Glutamatergic neuron (in vitro differentiated cells): ENCODE data around the gene S100A14. TPM values are rescaled to one million over a fixed set of nuclear protein-coding genes. Genes with fewer than 3 reads are reported as not detected.

Experiments
- DNase-seq: peaks from one replicate; pipeline ENCODE4 v3.0.0; 2022
- H3K27ac Mint-ChIP-seq: one replicate; pipeline ENCODE4 v1.8.0; 2020; ENCODE audit warnings: mild to moderate bottlenecking, mixed read lengths, inconsistent platforms; ENCODE audit not compliant: unreplicated experiment
- H3K27me3 Mint-ChIP-seq: one replicate; pipeline ENCODE4 v1.8.0; 2020; ENCODE audit warnings: mild to moderate bottlenecking, moderate library complexity, mixed read lengths, inconsistent platforms; ENCODE audit not compliant: unreplicated experiment
- H3K36me3 Mint-ChIP-seq: one replicate; pipeline ENCODE4 v1.8.0; 2020; ENCODE audit warnings: mild to moderate bottlenecking, mixed read lengths, inconsistent platforms; ENCODE audit not compliant: unreplicated experiment
- H3K4me1 Mint-ChIP-seq: one replicate; pipeline ENCODE4 v1.8.0; 2020; ENCODE audit warnings: mild to moderate bottlenecking, low read depth, mixed read lengths, inconsistent platforms; ENCODE audit not compliant: unreplicated experiment
- H3K4me3 Mint-ChIP-seq: one replicate; pipeline ENCODE4 v1.8.0; 2020; ENCODE audit warnings: mild to moderate bottlenecking, mixed read lengths, inconsistent platforms; ENCODE audit not compliant: unreplicated experiment
- H3K9me3 Mint-ChIP-seq: one replicate; pipeline ENCODE4 v1.8.0; 2020; ENCODE audit warnings: mild to moderate bottlenecking, moderate library complexity, mixed read lengths, inconsistent platforms; ENCODE audit not compliant: unreplicated experiment
- total RNA-seq: library from RNA; stranded (reverse); fragmentation: NEBNext Ultra II Directional; extraction: Animal tissue kit (Norgen Biotek cat#: 25700); gene quantifications from one replicate; pipeline ENCODE4 v1.2.1, GENCODE V29; 2021; ENCODE audit not compliant: unreplicated experiment
- TF ChIP-seq, protein P1 (sequence below): fragments of 200-600 bp; sonication (generic); IDR thresholded peaks from one replicate; pipeline ENCODE4 v1.5.0; 2021; ENCODE audit not compliant: partially characterized antibody, unreplicated experiment

S100A14 gene
- total RNA-seq, 1 donor from 2014 or later: not detected

DNA sequence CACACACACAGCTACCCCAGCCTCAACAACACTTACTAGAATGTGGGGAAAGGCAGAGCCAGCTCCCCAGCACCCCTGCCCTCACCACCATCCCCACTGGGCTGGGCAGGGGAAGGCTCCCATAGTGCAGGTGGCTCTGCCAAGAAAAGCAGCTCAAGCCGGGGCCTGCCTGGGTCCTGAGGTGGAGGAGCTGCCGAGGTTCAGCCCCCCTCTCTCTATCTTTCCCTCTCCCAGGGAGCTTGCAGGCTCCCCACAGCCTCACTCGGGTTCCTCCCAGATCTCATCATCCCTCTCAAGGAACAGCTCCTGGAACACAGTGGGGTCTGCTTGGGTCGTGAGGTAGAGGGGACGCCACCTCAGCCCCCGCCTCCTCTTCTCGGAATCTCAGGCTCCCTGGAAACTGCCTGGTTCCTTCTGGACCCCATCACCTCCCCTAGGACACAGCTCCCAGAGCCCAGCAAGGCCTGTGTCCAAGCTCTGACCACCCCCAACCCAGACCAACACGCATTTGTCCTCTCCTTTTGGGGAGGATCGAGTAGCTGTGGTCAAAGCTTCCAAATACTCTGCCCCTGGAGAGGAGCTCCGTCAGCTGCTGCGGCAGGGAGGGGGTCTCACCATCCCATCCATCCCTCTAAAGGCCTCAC lies 3.9 kb downstream of the S100A14 start:
- TF ChIP-seq, protein P1, sequence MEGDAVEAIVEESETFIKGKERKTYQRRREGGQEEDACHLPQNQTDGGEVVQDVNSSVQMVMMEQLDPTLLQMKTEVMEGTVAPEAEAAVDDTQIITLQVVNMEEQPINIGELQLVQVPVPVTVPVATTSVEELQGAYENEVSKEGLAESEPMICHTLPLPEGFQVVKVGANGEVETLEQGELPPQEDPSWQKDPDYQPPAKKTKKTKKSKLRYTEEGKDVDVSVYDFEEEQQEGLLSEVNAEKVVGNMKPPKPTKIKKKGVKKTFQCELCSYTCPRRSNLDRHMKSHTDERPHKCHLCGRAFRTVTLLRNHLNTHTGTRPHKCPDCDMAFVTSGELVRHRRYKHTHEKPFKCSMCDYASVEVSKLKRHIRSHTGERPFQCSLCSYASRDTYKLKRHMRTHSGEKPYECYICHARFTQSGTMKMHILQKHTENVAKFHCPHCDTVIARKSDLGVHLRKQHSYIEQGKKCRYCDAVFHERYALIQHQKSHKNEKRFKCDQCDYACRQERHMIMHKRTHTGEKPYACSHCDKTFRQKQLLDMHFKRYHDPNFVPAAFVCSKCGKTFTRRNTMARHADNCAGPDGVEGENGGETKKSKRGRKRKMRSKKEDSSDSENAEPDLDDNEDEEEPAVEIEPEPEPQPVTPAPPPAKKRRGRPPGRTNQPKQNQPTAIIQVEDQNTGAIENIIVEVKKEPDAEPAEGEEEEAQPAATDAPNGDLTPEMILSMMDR: no peak
- no peak overlapping the region for H3K4me3 Mint-ChIP-seq
- DNase-seq: no peak
- H3K9me3 Mint-ChIP-seq: peaks cover 8% of the 10 kb centered on the region
- no peak overlapping the region for H3K27ac Mint-ChIP-seq
- peaks cover 11% of the 10 kb centered on the region for H3K27me3 Mint-ChIP-seq
- H3K36me3 Mint-ChIP-seq: no peaks in the 10 kb centered on the region
- peaks cover 13% of the 10 kb centered on the region for H3K4me1 Mint-ChIP-seq

DNA sequence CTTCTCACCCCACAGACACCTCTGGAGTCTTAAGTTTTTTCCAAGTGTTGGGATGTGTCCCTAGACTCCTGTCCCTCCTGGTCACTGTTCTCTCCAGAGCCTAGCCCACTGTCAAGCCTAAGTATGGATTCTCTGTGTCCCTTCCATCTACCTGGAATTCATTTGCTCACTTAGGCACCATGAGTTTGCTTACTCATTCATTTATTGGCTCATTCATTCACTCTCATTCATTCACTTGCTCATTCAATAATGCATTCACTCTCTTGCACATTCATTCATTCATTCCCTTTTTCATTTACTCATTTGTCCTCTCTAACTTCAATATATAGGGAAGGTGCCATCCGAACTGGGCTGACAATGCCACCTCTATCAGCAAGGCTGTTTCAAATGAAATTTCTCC lies 4.8 kb downstream of the S100A14 start:
- H3K4me3 Mint-ChIP-seq: no peak overlapping the region
- H3K27me3 Mint-ChIP-seq: peaks cover 11% of the 10 kb centered on the region

DNA sequence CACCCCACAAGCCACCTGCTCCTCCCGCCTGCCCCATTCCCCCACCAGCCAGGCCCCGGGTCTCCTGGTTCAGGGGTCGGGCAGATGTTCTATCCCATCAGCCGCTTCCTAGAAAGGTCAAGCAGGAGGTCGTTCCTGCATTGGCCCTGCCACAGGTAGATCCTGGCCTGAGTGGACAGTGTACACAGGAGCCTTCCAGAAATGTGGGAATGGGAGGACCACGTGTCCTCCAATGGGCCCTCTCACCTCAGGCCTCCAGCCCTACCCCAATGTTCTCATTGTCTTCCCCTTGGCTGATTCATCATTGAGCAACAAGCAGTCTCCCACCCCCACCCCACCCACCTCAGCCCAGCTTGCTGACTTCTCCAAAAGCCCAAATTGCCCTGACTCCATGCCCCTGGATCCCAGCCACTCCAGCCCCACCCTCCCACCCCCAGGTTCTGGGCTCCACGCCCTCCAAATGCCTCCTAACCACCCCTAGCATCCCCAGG lies 5.3 kb downstream of the S100A14 start:
- peaks cover 9% of the 10 kb centered on the region for H3K27me3 Mint-ChIP-seq
- H3K4me1 Mint-ChIP-seq: peaks cover 13% of the 10 kb centered on the region
- TF ChIP-seq, protein P1: no peak
- H3K27ac Mint-ChIP-seq: no peak overlapping the region
- H3K36me3 Mint-ChIP-seq: no peaks in the 10 kb centered on the region
- H3K4me3 Mint-ChIP-seq: no peak overlapping the region
- no peak for DNase-seq
- H3K9me3 Mint-ChIP-seq: peaks cover 11% of the 10 kb centered on the region

More for the DNA sequence above, 4.8 kb downstream of the S100A14 start:
- no peak overlapping the region for H3K27ac Mint-ChIP-seq
- H3K36me3 Mint-ChIP-seq: no peaks in the 10 kb centered on the region
- H3K9me3 Mint-ChIP-seq: peaks cover 11% of the 10 kb centered on the region
- H3K4me1 Mint-ChIP-seq: peaks cover 13% of the 10 kb centered on the region
- TF ChIP-seq, protein P1: no peak
- no peak for DNase-seq

DNA sequence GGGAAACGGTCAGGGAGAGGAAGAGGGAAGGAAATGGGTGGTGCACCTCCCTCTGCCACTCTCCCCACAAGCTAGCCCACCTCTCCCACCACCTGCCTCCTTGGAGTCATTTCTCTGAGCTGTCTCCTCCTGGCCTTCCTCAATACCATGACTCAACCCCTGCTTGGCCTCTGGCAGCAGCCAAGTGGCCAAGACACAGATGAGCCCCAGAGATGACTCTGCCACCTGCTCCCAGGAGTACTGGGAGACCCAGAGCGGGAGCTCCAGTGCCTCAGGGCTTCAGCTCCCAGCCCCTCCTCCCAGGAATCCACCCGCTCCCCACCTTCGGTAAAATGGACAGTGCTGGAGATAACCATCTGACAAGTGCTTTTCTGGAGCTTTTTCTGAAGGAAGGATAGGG lies 5.8 kb downstream of the S100A14 start:
- TF ChIP-seq, protein P1: no peak
- Mint-ChIP-seq H3K4me1 (peaks cover 13% of the 10 kb centered on the region), H3K4me3 (no peak overlapping the region), H3K36me3 (no peaks in the 10 kb centered on the region), H3K27me3 (peaks cover 8% of the 10 kb centered on the region), H3K27ac (no peak overlapping the region), H3K9me3 (peaks cover 11% of the 10 kb centered on the region)
- no peak for DNase-seq

DNA sequence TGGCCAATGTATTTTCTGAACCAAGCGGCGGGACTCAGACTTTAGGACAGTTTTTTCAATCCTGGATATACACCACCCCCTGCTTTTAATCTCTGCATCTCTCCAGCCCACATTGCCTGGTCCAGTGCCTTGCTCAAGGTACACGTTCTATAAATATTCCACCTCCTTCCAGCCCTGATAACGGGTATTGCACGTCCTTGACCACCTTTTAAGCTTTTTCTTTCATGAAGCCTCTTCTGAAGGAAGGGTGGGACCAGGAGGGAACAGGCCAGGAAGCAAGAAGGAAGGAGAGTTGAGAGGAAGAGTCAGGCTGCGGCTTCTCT lies 6.6 kb downstream of the S100A14 start:
- no peak for DNase-seq
- TF ChIP-seq, protein P1: no peak
- Mint-ChIP-seq H3K27me3 (peaks cover 8% of the 10 kb centered on the region), H3K4me1 (peaks cover 13% of the 10 kb centered on the region), H3K36me3 (no peaks in the 10 kb centered on the region), H3K4me3 (no peak overlapping the region), H3K9me3 (peaks cover 11% of the 10 kb centered on the region), H3K27ac (peak overlapping the region; percentile 59)
